ENCODE results near the gene EXOG.
"Not testable (repeated sequence)": the region's sequence is repeated elsewhere in the genome, so short reads cannot be mapped to it uniquely, and the experiment has no call there.

The EXOG gene

GRCh38 chr3:38564631-38565338, 68.6 kb downstream of the EXOG start:
- DNase-seq, result no peak

- DNase-seq, result no peak
Observed at GRCh38 chr3:38565339-38566214, 69.4 kb downstream of the EXOG start.

GRCh38 chr3:38566215-38566528, 70.0 kb downstream of the EXOG start:
- no peak for DNase-seq

- not testable (repeated sequence) for DNase-seq
Observed at GRCh38 chr3:38566794-38567193, 70.7 kb downstream of the EXOG start.

- no peak for DNase-seq
Observed at GRCh38 chr3:38567498-38567897, 71.4 kb downstream of the EXOG start.

- no peak for DNase-seq
Observed at GRCh38 chr3:38573111-38573510, 77.0 kb downstream of the EXOG start.

- DNase-seq, result no peak
Observed at GRCh38 chr3:38573556-38573955, 77.4 kb downstream of the EXOG start.

- DNase-seq, result no peak
Observed at GRCh38 chr3:38574411-38575278, 78.5 kb downstream of the EXOG start.

GRCh38 chr3:38575279-38575843, 79.2 kb downstream of the EXOG start:
- DNase-seq, result no peak
